CD1c-positive myeloid dendritic cell (primary cell): ENCODE measurements around the gene PLEKHG2.

ENCODE experiments used
- DNase-seq: peaks from one replicate; pipeline ENCODE4 v3.0.0-alpha.2; 2016; ENCODE audit errors: extremely low spot score

PLEKHG2 gene

DNA sequence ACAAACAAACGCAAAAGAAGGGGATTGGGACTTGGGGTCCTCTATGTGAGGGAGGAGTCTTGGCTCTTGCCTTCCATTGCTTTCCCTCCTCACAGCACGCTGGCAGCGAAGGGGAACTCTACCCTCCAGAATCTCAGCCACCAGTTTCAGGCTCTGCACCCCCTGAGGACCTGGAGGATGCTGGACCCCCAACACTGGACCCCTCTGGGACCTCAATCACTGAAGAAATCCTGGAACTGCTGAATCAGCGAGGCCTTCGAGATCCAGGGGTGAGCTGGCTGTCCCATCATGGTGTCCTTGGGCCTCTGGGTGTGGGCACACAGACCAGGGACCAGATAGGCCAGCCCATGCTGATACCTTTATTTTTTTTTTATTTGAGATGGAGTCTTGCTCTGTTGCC lies 9.6 kb downstream of the PLEKHG2 start:
- DNase-seq: no peak

DNA sequence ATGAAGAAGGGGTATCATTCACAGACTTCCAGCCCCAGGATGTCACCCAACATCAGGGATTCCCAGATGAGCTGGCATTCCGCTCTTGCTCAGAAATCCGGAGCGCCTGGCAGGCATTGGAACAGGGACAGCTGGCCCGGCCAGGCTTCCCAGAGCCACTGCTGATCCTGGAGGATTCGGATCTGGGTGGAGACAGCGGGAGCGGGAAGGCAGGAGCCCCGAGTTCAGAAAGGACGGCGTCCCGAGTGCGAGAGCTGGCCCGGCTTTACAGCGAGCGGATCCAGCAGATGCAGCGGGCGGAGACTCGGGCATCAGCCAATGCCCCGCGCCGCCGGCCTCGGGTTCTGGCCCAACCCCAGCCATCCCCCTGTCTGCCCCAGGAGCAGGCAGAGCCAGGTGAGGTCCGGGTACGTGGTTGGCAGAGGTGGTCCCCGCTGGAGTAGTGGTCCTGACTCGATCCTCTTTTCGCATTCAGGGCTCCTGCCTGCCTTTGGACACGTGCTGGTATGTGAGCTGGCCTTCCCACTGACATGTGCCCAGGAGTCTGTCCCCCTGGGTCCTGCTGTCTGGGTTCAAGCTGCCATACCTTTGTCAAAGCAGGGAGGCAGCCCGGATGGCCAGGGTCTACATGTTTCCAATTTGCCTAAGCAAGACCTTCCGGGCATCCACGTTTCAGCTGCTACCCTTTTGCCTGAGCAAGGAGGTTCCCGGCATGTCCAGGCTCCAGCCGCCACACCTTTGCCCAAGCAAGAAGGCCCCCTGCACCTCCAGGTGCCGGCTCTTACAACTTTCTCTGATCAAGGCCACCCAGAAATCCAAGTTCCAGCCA lies 11.0 kb downstream of the PLEKHG2 start:
- DNase-seq: no peak

DNA sequence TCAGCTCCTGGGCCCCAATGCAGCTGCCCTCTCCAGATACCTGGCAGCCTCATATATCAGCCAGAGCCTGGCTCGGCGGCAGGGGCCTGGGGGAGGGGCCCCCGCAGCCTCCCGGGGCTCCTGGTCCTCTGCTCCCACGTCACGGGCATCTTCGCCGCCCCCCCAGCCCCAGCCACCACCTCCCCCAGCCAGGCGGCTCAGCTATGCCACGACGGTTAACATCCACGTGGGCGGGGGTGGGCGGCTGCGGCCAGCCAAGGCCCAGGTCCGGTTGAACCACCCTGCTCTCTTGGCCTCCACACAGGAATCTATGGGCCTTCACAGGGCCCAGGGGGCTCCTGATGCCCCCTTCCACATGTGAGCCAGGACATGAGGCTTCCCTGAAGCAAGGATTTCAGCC lies 12.5 kb downstream of the PLEKHG2 start:
- DNase-seq: no peak

DNA sequence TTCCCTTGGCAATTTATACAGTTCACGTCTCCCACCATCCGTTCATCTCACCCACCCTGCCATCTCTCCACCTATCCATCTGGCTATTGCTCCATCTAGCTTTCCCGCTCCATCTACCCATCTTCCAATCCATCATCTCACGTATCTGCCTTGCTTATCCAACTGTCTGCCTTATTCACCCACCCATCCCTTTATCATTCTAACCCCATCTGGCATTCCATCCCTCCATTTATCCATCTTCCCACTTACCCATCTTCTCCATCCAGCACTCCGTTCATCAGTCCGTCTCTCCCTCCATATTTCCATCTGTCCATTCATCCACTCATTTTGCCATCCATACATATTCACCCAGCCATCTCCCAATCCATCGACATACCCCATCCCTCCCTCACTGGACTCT lies 13.3 kb downstream of the PLEKHG2 start:
- DNase-seq: no peak

DNA sequence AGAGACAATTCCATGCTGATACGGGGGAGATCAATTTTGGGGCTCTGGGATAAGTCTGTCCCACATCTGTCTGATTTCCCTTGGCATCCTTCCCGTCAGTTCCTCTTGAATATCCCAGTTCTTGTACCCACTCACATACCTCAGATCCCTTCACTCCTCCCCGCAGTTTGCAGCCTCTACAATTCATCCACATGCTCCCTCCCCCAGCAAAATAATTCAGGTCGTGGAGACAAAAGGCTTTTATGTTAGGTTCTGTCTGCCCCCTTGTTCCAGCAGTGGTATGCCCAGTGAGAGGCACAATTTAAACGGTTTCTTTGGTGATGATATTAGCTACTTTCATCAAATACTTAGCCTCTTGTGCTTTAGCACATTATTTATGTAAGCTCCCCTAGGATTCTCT lies 13.7 kb downstream of the PLEKHG2 start:
- no peak for DNase-seq

DNA sequence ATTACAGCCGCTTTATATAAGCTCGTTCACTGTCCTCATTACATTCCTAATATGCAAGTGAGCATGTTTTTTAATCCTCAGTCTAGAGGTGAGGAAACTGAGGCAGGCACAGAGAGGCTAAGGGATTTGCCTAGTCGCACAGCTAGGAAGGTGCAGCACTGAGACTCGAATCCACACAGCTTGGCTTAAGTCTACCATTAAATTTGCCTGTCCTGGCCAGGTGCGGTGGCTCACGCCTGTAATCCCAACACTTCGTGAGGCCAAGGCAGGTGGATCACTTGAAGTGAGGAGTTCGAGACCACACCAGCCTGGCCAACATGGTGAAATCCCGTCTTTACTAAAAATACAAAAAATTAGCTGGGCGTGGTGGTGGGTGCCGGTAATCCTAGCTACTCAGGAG lies 15.2 kb downstream of the PLEKHG2 start:
- DNase-seq: no peak

DNA sequence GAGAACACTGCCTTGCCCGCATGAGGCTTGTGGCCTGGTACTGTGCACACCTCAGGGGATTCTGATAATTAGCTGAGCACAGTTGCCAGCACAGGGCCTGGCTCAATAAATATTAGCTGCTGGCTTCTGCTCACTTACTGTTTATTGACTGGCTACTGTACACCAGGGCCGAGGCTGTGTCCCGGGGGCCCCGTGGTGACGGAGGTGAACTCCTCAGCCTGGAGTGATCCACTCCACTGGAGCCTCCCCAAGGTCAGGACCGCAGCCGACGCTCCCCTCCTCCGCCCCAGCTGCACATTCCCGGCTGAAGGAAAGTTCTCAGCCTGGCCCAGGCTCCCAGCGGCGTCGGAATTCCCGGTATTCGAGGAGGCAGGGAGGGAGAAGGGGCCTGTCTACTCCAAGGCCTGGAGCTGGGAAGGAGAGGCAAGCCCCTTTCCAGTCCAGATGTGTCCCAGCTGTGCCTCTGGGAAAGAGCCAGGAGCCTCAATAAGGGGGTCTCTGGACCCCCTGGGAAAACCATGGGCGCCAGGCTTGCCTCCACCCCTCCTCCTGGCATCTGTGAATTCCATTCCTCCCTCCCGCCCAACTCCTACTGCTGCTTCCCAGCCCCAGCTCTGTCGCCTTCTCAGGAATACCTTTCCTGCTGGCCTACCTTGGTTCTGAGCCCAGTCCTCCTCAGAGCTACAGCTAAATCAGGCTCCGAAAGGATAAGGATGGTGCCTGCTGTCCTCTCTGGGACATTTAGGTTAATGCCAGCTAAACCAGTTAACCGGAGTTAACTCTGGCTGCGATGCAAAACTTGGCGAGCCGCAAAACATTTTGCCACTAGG lies 16.0 kb downstream of the PLEKHG2 start:
- DNase-seq: no peak

DNA sequence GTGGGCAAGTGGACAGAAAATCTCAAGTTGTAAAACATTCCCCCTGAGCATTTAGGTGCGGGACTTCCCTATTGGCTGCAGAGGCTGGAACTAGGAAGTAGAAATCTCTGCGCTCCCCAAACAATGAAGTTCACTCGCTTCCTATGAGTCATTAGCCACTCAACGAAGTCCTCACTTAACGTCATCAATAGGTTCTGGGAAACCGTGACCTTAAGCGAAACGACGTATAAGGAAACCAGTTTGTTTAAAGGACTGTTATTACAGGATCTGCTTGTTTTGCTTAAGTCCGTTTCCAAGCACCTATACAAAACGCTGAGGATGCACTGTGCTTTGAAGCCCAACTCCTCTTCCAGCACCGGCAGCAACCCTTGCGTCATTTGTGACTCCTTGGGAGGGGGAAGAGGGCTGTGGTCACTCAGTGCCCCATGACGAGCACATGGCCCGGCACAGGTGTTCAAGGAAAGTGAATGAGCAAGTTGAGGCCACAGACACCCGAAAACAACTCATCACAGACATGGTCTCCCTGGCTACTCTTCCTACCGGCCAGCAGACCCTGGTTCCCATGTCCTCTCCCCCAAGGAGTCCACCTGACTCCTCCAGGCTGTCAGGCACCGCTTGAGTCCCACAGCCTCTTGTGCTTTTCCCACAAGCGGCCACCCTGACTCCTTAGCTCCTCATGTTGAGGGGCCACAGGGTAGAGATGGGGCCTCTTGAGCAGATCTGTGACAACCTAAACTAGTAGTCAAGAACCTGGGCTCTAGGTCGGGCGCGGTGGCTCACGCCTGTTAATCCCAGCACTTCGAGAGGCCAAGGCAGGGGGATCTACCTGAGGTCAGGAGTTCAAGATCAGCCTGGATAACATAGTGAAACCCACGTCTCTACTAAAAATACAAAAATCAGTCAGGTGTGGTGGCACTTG lies 18.5 kb downstream of the PLEKHG2 start:
- peak; percentile 95 for DNase-seq

DNA sequence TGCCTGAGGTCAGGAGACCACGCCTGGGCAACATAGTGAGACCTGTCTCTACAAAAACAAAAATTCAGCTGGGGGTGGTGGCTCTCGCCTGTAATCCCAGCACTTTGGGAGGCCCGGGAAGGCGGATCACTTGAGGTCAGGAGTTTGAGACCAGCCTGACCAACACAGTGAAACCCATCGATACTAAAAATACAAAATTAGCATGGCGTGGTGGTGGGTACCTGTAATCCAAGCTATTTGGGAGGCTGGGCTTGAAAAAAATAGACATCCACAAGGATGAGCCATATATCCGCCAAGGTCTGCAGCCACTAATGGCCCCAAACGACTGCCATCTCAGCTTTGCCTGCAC lies 20.2 kb downstream of the PLEKHG2 start:
- no peak for DNase-seq

DNA sequence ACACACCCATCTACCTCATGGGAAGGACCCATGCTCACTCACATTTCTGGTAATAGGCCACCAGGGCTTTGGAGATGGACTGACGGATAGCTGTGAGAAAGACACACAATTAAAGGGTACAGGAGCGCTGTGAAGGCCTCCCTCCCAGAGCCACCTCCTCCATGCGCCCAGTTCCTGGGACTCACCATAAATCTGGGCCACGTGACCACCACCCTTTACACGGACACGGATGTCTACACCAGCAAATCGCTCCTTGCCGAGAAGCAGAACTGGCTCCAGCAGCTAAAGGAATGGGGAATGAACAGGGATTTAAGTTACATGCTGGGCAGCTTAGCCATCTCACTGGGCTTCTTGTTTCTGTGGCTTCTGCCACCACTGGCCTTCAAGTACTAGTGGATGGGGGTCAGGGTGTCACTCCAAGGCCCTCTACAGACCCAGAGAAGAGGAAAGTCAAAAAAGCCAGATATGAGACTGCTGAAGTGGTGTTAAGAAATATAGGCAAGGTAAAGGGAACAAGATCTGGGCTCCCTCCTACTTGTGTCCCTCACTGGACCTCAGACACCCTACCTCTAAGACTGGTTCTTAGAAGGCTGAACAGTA lies 21.1 kb downstream of the PLEKHG2 start:
- no peak for DNase-seq

DNA sequence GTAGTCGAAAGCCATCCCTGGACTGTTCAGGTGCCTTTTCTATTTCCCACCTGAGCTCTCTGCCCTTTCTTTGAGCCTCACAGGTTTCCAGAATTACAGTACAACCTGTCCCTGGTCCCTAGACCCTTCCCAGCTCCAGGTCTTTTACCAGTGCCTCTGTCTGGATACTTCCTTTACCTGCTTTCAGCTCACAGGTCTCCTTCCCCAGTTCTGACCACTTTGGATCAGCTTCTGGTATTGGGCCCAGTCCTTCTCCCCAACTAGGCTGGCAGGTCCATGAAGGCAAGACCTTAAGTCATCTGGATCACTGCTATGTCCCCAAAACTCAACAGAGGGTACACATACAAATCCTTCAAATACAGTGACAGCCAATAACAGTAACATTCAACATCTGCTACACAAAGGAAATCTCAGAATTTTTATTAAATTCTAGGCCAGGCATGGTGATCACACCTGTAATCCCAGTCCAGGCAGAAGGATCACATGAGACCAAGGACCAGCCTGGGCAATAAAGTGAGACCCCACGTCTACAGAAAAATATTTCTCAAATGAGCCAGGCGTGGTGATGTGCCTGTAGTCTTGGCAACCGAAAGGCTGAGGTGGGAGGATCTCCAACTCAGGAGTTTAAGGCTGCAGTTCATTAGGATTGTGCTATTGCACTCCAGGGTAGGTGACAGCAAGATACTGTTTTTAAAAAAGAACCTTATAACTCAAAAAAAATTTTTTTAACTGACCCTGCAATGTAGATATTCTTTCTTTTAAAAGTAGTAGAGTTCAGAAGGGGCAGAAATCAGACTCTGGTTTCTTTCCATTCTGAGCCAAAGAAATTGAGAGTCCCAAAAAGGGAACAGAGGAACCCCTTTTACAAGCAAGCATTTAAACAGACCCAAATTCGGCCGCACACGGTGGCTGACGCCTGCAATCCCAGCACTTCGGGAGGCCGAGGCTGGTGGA lies 21.9 kb downstream of the PLEKHG2 start:
- DNase-seq: no peak

DNA sequence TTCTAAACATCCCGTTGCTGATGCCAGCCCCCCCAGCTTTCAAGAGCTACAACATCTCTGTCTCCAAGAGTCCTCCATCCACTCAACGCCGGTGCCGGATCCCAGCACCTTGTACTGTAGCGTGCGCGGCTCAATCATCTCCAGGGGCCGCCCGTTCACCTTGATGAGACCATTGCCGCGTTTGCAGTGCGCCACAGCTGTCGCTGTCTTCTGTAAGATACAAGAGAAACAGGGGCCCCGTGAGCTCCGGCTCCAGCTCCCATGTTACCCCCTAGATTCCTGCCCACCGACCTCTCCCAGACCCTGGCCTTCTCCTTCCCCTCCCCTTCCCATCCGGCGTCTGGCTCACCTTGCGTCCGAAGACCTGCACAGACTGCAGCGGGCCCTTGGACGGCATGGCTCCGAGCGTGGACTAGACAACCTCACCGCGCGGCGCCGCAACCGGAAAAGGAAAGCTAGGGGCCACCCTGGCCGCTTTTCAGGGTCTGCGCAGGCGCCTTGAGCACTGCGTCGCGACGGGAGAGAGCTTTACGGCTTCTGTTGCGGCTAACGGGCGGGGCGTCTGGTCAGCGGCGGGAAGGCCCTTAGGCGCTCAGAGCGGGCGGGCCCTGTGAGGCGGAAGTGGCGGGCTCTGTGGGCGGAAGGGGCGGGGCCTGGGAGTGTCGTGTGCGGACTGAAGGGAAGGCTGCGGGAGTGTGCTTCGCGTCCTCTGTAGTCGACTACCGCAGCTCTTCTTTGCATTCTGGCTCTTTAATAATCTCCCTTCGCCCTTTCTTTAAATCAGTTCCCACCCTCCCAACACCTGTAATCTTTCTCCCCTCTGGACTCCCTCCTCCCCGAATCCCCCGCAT lies 23.3 kb downstream of the PLEKHG2 start, which contains the start of gene RPS16:
Gene RPS16, minus strand, starts transcription at position 451 of the 851 bp plus-strand sequence. Its CDS starts 54 bp downstream, at position 397.
- peak; percentile 100 for DNase-seq

DNA sequence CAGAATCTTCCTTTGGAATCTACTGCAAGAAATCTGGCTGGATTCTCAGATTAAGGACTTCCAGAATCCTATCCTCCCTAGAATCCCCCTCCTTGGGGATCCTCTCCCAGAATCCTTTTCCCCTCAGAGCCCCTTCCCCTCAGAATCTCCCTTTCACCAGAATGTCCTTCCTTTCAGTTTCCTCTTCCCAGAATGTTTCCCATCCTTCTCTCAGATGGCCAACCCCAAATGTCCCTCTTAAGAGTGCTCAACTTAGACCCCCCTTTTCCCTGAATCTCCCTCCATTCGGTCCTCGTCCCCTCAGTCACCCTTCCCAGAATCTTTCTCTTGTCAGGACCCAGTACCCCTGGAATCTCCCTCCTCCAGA lies 23.9 kb downstream of the PLEKHG2 start:
- DNase-seq: no peak

DNA sequence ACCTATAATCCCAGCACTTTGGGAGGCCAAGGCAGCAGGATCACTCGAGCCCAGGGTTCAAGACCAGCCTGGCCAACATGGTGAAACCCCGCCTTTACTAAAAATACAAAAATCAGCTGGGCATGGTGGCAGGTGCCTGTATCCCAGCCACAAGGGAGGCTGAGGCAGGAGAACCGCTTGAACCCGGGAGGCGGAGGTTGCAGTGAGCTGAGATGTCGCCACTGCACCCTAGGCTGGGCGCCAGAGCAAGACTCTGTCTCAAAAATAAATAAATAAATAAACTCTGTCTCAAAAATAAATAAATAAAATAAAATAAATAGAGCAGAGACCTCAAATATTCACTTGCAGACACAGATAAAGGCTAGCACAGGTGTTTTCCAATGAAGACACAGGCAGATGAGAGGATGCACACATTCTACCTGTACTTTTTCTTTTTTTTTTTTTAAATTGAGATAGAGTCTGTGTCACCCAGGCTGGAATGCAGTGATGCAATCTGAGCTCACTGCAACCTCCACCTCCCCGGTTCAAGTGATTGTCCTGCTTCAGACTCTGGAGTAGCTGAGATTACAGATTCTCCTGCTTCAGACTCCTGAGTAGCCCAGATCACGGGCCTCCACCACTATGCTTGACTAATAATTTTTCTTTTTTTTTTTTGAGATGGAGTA lies 25.9 kb downstream of the PLEKHG2 start:
- DNase-seq: no peak

DNA sequence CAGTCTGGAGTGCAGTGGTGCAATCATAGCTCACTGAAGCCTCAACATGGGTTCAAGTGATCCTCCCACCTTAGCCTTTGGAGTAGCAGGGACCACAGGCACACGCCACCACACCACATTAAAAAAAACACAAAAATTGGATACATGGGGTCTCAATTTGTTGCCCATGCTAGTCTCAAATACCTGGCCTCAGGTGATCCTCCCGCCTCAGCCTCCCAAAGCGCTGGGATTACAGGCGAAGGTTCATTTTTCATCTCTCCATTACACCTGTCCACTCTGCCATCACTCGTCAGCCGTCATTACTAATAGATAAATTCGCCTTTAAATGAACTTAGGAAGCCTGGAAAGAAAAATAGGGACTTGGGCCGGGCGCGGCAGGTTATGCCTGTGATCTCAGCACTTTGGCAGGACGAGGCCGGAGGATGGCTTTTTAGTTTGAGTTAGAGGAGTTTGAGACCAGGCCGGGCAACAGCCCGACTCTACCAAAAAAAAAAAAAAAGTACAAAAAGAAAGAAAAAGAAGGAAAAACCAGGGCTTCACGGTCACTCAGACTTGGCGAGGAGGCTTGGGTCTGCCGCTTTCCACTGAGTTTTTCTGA lies 32.2 kb downstream of the PLEKHG2 start:
- DNase-seq: no peak

DNA sequence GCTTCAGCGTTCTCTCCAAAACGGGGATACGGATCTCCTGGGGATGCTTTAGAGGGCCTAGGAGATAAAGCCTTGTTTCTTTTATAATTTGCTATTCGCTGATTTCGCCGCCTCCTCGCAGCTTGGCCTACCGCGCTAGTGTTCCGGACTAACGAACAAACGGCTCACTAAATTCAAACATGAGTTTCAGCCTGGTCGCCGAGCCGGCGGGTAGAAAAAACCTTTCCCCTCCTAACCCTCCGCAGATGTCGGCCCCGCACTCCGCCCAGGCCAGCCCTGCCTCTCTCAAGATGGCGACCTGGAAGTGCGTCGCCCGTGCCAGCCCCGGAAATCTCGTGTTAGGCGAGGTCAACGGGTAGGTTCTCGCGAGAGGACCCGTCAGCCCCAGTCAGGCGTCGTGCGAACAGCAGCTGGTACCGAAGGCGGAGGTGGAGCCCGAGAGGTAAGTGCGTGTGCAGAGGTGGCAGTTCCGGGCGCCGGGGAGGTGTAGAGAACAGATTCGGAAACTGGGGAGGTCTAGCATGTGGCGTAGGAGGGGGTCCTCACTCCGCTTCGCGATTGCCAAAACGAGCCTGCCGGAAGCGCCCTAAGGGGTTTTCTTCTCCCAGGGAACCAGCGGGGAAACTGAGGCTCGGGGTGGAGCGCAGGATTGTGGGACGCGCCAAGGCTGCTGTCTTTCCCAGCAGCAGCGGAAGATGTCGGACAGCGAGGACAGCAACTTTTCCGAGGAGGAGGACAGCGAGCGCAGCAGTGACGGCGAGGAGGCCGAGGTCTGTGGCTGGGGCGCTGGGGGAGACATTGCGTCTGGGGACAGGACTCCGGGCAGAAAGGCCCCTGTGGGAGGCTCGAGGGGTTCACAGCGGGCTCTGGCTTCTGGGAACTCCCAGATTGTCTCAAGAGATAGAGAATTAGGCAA lies 33.0 kb downstream of the PLEKHG2 start, which contains the start of gene SUPT5H:
Gene SUPT5H, plus strand, starts transcription at position 387 of the 916 bp plus-strand sequence. Its CDS starts 309 bp downstream, at position 696.
- DNase-seq: peak; percentile 99

DNA sequence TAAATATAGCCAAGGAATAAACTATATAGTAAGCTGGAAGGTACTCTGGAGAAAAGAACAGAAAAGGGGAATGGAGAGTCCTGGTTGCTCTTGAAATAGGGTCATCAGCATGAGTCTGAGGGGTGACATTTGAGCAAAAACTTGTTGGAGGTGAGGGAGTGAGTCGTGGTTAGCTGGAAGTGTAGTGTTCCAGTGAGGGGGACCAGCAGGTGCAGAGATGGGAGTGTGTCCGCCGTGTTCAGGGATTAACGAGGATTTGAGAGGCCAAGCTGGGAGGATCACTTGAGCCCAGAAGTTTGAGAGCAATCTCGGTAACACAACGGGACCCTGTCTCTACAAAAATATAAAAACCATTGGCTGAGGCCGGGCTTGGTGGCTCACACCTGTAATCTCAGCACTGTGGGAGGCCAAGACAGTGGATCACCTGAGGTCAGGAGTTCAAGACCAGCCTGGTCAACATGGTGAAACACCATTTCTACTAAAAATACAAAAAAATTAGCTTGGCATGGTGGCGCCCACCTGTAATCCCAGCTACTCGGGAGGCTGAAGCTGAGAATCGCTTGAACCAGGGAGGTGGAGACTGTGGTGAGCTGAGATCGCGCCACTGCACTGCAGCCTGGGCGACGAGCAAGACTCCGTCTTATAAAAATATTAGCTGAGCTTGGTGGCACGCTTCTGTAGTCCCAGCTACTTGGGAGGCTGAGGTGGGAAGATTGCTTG lies 34.1 kb downstream of the PLEKHG2 start:
- no peak for DNase-seq
